Erythroblast (primary cell): ENCODE measurements around the gene PARN.

Source experiments
- GATA1 ChIP-seq: IDR thresholded peaks from 2 replicates; pipeline ENCODE4 v1.6.1; 2011; ENCODE audit warnings: low read depth, mild to moderate bottlenecking, control low read depth, low read length, moderate library complexity
- POLR2A ChIP-seq: IDR thresholded peaks from 2 replicates; pipeline ENCODE4 v1.6.1; 2011; ENCODE audit warnings: mild to moderate bottlenecking, low read length

GRCh38 chr16:14392960-14393359 is 237.1 kb downstream of the PARN start:
- TF ChIP-seq POLR2A (no peak), GATA1 (no peak)
